Mucosa of descending colon (tissue), 3 donors: ENCODE data around the gene AKAP13. TPM values are rescaled to one million over a fixed set of nuclear protein-coding genes. Genes with fewer than 3 reads are reported as not detected.

Source experiments
- ATAC-seq: fragments of 200-7000 bp; cut with Tn5 transposase; one replicate; pipeline ENCODE4 v1.9.1; 2020; ENCODE audit warnings: mild to moderate bottlenecking, moderate library complexity
- DNase-seq, 3 donors: peaks; one replicate each; pipeline ENCODE4 v3.0.0-alpha.2; 2020
- H3K36me3 ChIP-seq: fragments of 200-600 bp; one replicate; pipeline ENCODE4 v1.8.0; 2021; ENCODE audit warnings: low read depth, mild to moderate bottlenecking
- H3K4me1 ChIP-seq: fragments of 200-600 bp; one replicate; pipeline ENCODE4 v1.8.0; 2021; ENCODE audit warnings: low read depth, mild to moderate bottlenecking
- H3K4me3 ChIP-seq: fragments of 200-600 bp; one replicate; pipeline ENCODE4 v1.8.0; 2021; ENCODE audit warnings: mild to moderate bottlenecking
- H3K9me3 ChIP-seq: fragments of 200-600 bp; one replicate; pipeline ENCODE4 v1.8.0; 2021; ENCODE audit warnings: mild to moderate bottlenecking
- CTCF ChIP-seq: fragments of 200-600 bp; IDR thresholded peaks from one replicate; pipeline ENCODE4 v1.8.0; 2022; ENCODE audit warnings: antibody characterized with exemption, mild to moderate bottlenecking
- intact Hi-C, 2 donors: fragments of 100-400 bp; cut with DNase I in 1 of 2; cut with micrococcal nuclease in 1 of 2; formaldehyde crosslinking; loops; one replicate each; pipeline versions ENCODE4 v1.11.0 to v1.11.1; 2022; cut with DNase I, micrococcal nuclease
- total RNA-seq, 3 donors: library from RNA; stranded (reverse); fragmentation: NEBNext Ultra II Directional in 2 of 3; extraction: Animal tissue kit (Norgen Biotek cat#: 25700) in 2 of 3; gene quantifications; one replicate each; pipeline versions ENCODE4 v1.2.1 to v1.2.4, GENCODE V29; 2021 to 2023
- donor health status: DM: no; HTN: no; CAD: no; lungs with moderate emphysema.
- donor health status: DM: no; HTN: no; CAD: no.
- donor health status: DM: no; HTN: yes; CAD: no.

Gene AKAP13
- total RNA-seq, 3 donors from 2014 or later = 141 to 173 (median 150) TPM

DNA sequence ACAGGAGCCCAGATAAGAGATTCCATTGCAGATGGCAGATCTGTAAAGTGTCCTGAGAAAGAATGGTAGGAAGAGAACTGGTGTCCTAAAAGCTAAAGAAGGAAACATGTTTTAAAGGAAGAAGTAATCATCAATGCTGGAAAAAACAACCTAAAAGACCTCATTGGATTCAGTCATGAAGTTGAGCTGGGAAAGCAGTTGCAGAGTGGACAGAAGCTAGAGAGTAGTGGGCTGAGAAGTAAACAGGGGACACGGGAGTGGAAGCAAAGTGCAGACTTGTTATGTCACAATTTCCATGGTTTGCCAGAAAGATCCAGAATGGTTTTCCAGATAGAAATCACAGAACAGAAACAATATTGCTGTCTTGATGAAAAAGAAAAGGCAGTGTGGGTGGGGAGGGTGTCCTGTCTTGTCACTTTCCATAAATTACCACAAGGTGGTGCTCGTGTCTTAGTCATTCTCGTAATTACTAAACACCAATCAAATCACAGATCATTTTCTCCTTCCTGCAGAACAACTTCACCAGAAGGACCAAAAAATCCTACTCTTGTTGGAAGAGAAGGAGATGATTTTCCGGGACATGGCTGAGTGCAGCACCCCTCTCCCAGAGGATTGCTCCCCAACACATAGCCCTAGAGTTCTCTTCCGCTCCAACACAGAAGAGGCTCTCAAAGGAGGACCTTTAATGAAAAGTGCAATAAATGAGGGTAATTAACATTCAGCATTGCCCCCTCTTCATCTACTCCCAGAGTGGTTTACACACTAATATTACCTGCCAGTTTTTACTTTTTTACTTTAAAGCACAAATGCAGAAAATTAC is 349.8 kb downstream of the AKAP13 start:
- DNase-seq (peak in 1 of 3 donors; percentile 82), ATAC-seq (peak; percentile 88)
- Histone ChIP-seq H3K4me3 (no peak overlapping the region), H3K36me3 (peaks cover 6% of the 10 kb centered on the region), H3K9me3 (peaks cover 9% of the 10 kb centered on the region), H3K4me1 (no peaks in the 10 kb centered on the region)
- intact Hi-C loops = loop anchor here (5.0 kb wide), 2 partner anchors 102 to 107 kb away; no protein-coding TSS in a partner anchor
- peak; percentile 51 for TF ChIP-seq CTCF

DNA sequence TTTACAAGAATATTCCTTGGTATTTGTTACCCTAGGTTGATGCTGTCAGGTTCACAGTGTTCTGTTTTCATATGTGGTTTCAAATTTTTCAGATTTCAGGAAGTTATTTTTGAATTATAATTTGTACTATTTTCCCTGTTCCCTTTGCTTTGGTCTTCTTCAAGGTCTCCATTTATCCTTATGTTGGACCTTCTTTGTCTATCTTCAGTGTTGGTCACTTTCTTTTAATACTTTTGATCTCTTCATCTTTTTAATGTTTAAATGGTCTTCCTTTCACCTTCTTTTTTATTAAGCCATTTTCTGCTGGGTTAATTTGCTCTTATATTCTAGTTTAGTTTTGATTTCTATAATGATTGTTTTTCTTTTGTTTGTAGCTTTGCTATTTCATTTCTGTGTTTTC is 353.0 kb downstream of the AKAP13 start:
- intact Hi-C loops = loop anchor here (5.0 kb wide), 2 partner anchors 99 to 104 kb away; no protein-coding TSS in a partner anchor
- peaks cover 14% of the 10 kb centered on the region for H3K36me3 ChIP-seq
- no peak overlapping the region for H3K4me3 ChIP-seq
- H3K9me3 ChIP-seq = peaks cover 9% of the 10 kb centered on the region
- no peak for TF ChIP-seq CTCF
- DNase-seq = no peak
- ATAC-seq = no peak
- no peaks in the 10 kb centered on the region for H3K4me1 ChIP-seq

- no peaks in the 10 kb centered on the region for H3K4me1 ChIP-seq
- TF ChIP-seq CTCF = no peak
- H3K4me3 ChIP-seq = no peak overlapping the region
- DNase-seq (no peak), ATAC-seq (no peak)
- intact Hi-C loops = no loop called here
- H3K36me3 ChIP-seq = peaks cover 21% of the 10 kb centered on the region
- peaks cover 9% of the 10 kb centered on the region for H3K9me3 ChIP-seq
Observed at GRCh38 chr15:85737061-85737460, 356.7 kb downstream of the AKAP13 start.

GRCh38 chr15:85741021-85741421 is 360.6 kb downstream of the AKAP13 start:
- Histone ChIP-seq H3K36me3 (peaks cover 18% of the 10 kb centered on the region), H3K9me3 (no peaks in the 10 kb centered on the region), H3K4me3 (no peak overlapping the region), H3K4me1 (no peaks in the 10 kb centered on the region)
- intact Hi-C loops = no loop called here
- ATAC-seq (no peak), DNase-seq (no peak)
- no peak for TF ChIP-seq CTCF

GRCh38 chr15:85741662-85742061 is 361.3 kb downstream of the AKAP13 start:
- TF ChIP-seq CTCF = no peak
- H3K4me1 ChIP-seq = no peaks in the 10 kb centered on the region
- H3K9me3 ChIP-seq = no peaks in the 10 kb centered on the region
- ATAC-seq = no peak
- peaks cover 13% of the 10 kb centered on the region for H3K36me3 ChIP-seq
- DNase-seq = no peak
- intact Hi-C loops = no loop called here
- no peak overlapping the region for H3K4me3 ChIP-seq
